Astrocyte (in vitro differentiated cells and primary cell): Measurements from ENCODE around the gene PACRG.

Experiments
- CTCF ChIP-seq: IDR thresholded peaks from 2 replicates; pipeline ENCODE4 v1.5.1; 2011; ENCODE audit warnings: low read depth, mild to moderate bottlenecking, inconsistent platforms, low read length, moderate library complexity; ENCODE audit not compliant: insufficient read depth
- EZH2 ChIP-seq: IDR thresholded peaks from 2 replicates; pipeline ENCODE4 v1.6.1; 2012; ENCODE audit warnings: mild to moderate bottlenecking, low read length, inconsistent platforms; ENCODE audit not compliant: insufficient read depth

DNA sequence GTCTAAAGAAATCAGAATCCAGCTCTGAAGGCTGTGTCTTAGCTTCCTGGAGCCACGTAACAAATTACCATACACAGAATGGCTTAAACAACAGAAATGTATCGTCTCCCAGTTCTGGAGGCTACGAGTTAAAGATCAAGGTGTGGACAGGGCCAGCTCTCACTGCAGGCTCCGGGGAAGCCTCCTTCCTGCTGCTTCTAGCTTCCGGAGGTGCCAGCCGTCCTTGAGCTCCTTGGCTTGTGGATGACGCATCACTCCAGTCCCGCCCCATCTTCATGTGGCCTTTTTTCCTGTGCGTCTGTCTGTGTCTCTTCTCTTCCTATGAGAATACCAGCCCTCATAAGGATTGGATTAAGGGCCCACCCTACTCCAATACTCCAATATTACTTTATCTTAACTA is 367.6 kb downstream of the PACRG start:
- no peak for TF ChIP-seq CTCF
- no peak for TF ChIP-seq EZH2
